NCI-H748 (cell line): ENCODE measurements around the gene TGFA.

Experiments used
- DNase-seq: peaks from one replicate; lab custom pipeline; 2025; ENCODE audit not compliant: unreplicated experiment; lab: John Stamatoyannopoulos, UW

The TGFA gene

GRCh38 chr2:70525032-70525431 is 28.6 kb downstream of the TGFA start:
- DNase-seq, result no peak

- DNase-seq, result no peak
Measured at GRCh38 chr2:70523996-70524965, 29.3 kb downstream of the TGFA start.

GRCh38 chr2:70523672-70523995 is 30.0 kb downstream of the TGFA start:
- DNase-seq, result no peak

- no peak for DNase-seq
Measured at GRCh38 chr2:70522627-70523026, 31.0 kb downstream of the TGFA start.

- DNase-seq, result peak; percentile 11
Measured at GRCh38 chr2:70520825-70521224, 32.8 kb downstream of the TGFA start.

- no peak for DNase-seq
Measured at GRCh38 chr2:70519453-70519852, 34.2 kb downstream of the TGFA start.

GRCh38 chr2:70518557-70518956 is 35.1 kb downstream of the TGFA start:
- DNase-seq, result no peak

- DNase-seq, result no peak
Measured at GRCh38 chr2:70517804-70518203, 35.8 kb downstream of the TGFA start.

GRCh38 chr2:70516596-70516995 is 37.0 kb downstream of the TGFA start:
- DNase-seq, result no peak

- no peak for DNase-seq
Measured at GRCh38 chr2:70515938-70516337, 37.7 kb downstream of the TGFA start.

- peak; percentile 71 for DNase-seq
Measured at GRCh38 chr2:70514612-70515055, 39.0 kb downstream of the TGFA start.

- DNase-seq, result no peak
Measured at GRCh38 chr2:70513738-70514137, 39.9 kb downstream of the TGFA start.

GRCh38 chr2:70511971-70512729 is 41.5 kb downstream of the TGFA start:
- DNase-seq, result no peak

GRCh38 chr2:70510313-70510712 is 43.3 kb downstream of the TGFA start:
- DNase-seq, result no peak

- no peak for DNase-seq
Measured at GRCh38 chr2:70509565-70509964, 44.1 kb downstream of the TGFA start.

GRCh38 chr2:70508711-70509462 is 44.7 kb downstream of the TGFA start:
- no peak for DNase-seq

- no peak for DNase-seq
Measured at GRCh38 chr2:70505613-70506391, 47.8 kb downstream of the TGFA start.

GRCh38 chr2:70504750-70505149 is 48.9 kb downstream of the TGFA start:
- no peak for DNase-seq

GRCh38 chr2:70503896-70504295 is 49.7 kb downstream of the TGFA start:
- DNase-seq, result no peak

GRCh38 chr2:70501728-70502127 is 51.9 kb downstream of the TGFA start:
- DNase-seq, result no peak

- no peak for DNase-seq
Measured at GRCh38 chr2:70501215-70501614, 52.4 kb downstream of the TGFA start.
